KG1 (cell line): Measurements from ENCODE around the gene PSMG4.

Experiments used
- DNase-seq: peaks from one replicate; lab custom pipeline; 2025; lab: John Stamatoyannopoulos, UW

PSMG4 gene

GRCh38 chr6:3251462-3252314 lies 7.1 kb upstream of the PSMG4 start:
- peak; percentile 46 for DNase-seq

- DNase-seq: no peak
These were observed 6.4 kb upstream of the PSMG4 start for GRCh38 chr6:3252369-3252768.

- no peak for DNase-seq
These were observed 5.7 kb upstream of the PSMG4 start for GRCh38 chr6:3252861-3253596.

- no peak for DNase-seq
These were observed 5.2 kb upstream of the PSMG4 start for GRCh38 chr6:3253597-3253961.

- DNase-seq: no peak
These were observed 546 bp upstream of the PSMG4 start for GRCh38 chr6:3258201-3258600.

- no peak for DNase-seq
These were observed 778 bp downstream of the PSMG4 start for GRCh38 chr6:3259491-3259958.

GRCh38 chr6:3260296-3260695 lies 1.5 kb downstream of the PSMG4 start:
- DNase-seq: no peak

- no peak for DNase-seq
These were observed 2.2 kb downstream of the PSMG4 start for GRCh38 chr6:3260772-3261517.

- no peak for DNase-seq
These were observed 2.7 kb downstream of the PSMG4 start for GRCh38 chr6:3261518-3261820.

GRCh38 chr6:3261921-3262320 lies 3.2 kb downstream of the PSMG4 start:
- DNase-seq: no peak

- DNase-seq: no peak
These were observed 4.3 kb downstream of the PSMG4 start for GRCh38 chr6:3263096-3263495.

- no peak for DNase-seq
These were observed 5.6 kb downstream of the PSMG4 start for GRCh38 chr6:3264356-3264755.

- no peak for DNase-seq
These were observed 6.9 kb downstream of the PSMG4 start for GRCh38 chr6:3265671-3266070.

GRCh38 chr6:3266170-3266569 lies 7.4 kb downstream of the PSMG4 start:
- DNase-seq: no peak

GRCh38 chr6:3267162-3267561 lies 8.4 kb downstream of the PSMG4 start:
- no peak for DNase-seq

- DNase-seq: no peak
These were observed 9.9 kb downstream of the PSMG4 start for GRCh38 chr6:3268680-3269079.

GRCh38 chr6:3269281-3269975 lies 10.7 kb downstream of the PSMG4 start:
- no peak for DNase-seq

- no peak for DNase-seq
These were observed 11.5 kb downstream of the PSMG4 start for GRCh38 chr6:3270258-3270657.

GRCh38 chr6:3271756-3272155 lies 13.0 kb downstream of the PSMG4 start:
- no peak for DNase-seq

- DNase-seq: no peak
These were observed 14.3 kb downstream of the PSMG4 start for GRCh38 chr6:3272911-3273547.

GRCh38 chr6:3273707-3274521 lies 15.2 kb downstream of the PSMG4 start:
- DNase-seq: no peak
